Stimulated activated CD4-positive, alpha-beta T cell treated with anti-CD3 and anti-CD28 coated beads, Interleukin-12 subunit alpha, Interleukin-12 subunit beta, amount 100 ng/mL, for 48 hours (primary cell): Measurements from ENCODE around the gene TSSK2.

Experiments used
- DNase-seq, 3 donors: peaks; one replicate each; pipeline ENCODE4 v3.0.0-alpha.2; 2020; ENCODE audit warnings: low read depth in 2 of 3, low spot score in 1 of 3

Gene TSSK2

DNA sequence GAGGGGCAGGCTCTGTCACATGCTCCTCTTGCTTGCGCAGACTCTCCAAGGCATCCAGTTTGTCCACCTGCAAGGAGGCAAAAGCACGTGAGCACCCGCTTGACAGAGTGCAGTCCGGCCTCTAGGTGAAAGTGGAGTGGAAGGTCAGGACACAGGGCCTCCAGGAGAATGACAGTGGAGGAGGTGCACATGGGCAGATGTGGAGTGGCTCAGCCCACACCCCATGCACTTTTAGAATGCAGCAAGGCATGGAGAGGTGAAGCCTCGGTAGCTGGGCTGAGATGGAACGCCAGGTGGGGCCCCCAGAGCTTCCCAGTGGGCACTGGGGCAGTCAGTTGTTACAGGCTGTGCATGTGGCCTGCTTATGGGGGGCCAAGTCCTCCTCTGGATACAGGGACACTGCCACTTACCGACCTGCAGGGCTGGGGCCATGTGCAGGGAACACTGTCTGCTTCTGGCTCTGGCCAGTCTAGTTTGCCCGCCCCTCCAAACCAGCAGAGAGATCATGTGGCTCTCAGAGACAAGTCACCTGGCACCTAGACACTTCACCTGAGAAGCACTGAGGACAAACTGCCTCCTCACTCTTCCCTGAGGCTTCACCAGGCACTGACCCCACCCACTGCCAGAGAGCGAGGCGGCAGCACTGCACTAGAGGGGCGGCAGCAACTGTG lies 49.8 kb downstream of the TSSK2 start:
- DNase-seq = no peak

DNA sequence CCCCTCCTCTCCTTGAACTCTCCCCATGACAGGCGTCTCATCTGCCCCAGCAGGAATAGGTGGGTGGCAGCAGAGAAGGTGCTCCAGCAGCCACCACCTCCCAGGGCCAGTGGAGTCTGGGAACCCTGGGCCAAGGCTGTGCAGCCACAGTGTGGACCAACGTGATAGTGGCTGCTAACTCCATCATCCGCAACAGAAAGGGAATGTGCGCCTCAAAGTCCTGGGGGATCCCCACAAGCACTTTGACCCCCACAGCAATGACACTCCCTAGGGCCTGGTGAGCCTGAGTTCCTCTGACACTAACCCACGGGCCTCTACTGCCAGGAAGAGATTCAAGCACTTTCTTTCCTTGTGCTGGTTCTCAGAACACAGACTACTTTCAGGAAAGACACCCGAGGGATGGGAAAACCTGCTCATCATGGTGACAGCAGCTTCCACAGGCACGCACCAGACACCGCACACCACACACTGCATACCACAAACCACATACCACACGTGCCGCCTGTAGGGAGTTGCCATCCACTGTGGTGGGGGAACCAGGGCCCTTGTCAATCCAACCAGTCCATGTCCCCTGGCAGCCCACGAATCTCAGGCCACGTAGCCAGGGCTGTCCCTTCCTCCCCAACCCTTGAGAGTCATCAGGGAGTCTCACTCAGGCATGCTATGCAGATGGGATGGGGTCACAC lies 50.8 kb downstream of the TSSK2 start:
- peak in 1 of 3 donors; percentile 31 for DNase-seq
